ENCODE results near the gene CHIA.

The CHIA gene
- total RNA-seq = 0 reads per million in 2 donors

DNA sequence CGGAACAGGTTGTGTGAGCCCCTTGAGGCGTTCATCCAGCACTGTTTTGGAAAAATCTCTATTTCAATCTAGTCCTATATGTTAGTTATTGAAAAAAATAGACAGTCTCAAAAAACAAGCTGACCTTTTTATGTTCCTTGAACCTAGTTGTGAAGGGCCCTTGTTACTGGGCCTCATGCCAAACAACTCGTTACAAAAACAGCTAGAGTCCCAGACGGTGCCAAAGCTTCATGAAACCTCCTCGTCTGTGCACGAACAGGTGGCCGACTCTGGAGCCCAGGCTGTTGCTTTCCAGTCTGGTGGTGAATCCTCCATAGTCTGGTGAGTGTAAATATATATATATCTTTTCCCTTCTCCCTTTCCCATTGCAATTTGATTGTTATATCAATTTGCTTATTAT lies at the start of gene CHIA:
Gene CHIA (plus strand): TSS at position 222 of the 400 bp plus-strand sequence. CDS start 19,617 bp downstream, outside the sequence.
- no peak for DNase-seq

DNA sequence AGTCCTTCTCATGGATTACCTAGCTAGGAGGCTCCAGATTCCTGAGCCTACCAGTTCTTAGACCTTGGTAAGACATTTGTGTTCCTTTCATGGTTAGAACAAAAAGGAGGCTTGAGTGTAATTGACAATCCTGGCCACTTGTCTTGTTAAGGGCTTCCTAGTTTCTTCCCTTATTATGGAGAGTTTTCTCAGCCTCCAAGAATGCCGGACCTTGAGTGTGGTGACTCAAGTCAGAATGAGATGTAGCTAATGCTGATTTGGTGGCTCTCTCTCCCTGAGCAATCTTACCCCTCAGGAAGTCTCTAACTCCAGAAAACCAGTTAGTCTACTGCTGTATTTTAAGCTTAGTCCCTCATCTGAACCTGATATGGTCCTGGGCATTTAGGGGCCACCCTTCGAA lies 48.9 kb upstream of the CHIA start:
- DNase-seq = no peak

DNA sequence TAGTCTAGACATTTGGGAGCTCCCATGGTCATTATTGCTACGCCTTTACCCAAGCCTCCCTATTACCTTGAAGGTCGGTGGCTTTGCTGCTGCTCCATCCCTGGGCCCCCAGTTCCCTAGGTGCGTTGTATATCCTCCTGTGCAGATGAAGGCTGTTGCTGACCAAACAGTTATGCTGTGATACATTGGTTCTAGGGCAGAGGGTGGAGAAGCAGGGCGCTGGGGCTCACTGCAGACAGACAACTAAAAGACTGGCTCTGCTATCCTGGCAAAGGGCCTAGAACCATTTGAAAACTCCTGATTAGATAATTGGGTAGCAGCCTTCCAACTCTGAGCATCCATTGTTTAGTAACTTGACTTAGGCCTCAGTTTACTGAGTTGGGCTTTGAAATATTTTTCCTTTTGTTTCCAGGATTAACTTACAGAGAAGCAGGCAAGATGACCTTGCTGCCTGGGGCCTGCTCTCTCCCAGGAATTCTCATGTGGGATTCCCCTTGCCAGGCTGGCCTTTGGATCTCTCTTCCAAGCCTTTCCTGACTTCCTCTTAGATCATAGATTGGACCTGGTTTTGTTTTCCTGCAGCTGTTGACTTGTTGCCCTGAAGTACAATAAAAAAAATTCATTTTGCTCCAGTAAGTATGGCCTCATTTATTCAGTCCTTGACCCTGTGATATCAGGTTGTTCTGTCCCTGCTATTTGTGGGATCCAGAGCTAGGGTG lies 47.7 kb upstream of the CHIA start:
- no peak for DNase-seq

DNA sequence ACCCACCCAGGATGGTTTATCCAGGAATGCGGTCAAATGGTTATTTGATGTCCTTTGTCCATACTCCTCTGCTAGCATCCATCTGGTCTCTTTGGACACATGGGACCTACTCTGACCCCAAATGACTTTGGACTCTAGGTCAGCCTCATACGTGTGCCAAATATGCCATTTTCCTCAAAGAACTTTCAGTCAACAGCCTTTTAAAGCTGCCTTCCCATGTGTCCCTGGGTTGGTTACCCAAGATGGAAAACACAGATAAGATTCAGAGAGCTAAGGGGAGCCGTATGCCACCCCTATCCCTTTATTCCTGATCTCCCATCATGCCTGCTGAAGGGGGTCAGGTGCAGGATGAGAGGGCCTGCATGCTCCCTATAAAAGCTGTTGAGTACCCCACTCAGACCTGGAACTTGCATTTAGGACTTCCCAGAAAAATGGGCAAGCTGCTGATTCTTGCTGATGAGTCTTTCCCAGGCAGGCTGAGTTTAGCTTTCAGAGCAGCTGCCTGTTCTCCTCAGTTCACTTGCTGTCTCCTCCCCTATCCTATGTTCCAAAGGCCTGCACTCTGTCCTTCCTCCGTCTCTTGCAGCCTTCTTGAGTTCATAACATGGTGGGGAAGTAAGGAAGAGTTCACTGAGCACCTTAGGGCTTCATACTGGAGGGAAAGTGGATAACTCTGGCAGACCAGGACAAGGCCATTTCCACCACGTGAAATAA lies 43.4 kb upstream of the CHIA start:
- no peak for DNase-seq

DNA sequence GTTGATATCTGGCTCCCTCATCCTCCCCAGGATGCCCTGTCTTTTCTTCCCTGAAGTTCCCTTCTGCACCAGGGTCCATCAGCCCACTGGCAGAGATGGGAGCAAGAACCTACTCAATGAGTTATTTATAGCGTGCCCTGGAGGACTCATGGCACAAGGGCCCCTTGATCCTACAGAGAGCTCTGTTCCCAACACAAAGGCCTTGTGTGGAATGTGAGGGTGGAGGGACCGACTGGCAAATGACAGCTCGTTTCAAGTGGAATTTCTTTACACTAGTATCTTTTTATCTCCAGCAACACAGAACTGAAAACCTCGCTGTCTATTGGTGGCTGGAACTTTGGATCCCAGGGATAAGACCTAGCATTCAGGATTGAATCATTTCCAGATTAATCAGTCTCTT lies 40.7 kb upstream of the CHIA start:
- DNase-seq = no peak

DNA sequence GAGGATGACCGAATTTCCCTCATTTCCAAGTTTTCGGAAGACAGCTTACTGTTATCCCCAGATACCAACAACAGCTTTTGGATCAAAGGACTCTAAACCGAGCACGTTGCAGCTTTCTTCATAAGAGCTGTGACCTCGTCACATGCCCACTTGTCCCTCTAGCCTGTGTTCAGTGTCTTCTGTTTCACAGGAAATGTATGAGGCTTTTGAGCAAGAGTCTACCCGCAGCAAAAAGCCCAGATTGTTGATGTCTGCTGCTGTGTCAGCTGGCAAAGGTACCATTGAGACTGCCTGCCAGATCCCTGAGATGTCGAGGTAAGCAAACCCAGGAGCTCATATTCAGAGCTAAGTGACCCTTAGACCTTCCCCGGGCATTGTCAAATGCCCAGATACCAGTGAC lies 39.1 kb upstream of the CHIA start:
- DNase-seq = peak in 1 of 5 experiments; percentile 57

DNA sequence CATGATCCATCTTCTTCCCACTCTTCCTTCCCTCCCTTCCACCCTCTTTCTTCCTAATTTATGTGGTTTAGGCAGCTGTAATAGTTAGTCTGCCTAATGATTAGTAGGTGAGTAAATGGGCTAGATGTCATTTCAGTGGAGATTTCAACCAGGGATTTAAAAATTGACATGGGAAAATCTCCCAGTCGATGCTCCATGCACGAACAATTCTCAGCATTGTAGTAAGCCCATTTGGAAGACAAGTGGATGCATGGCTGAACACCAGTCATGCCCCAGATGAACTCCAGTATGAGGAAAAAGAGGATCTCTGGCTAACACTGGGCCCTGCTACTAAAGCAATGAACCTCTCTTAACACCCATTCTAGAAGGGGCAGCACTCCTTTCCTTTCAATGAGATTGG lies 37.9 kb upstream of the CHIA start:
- DNase-seq = no peak

DNA sequence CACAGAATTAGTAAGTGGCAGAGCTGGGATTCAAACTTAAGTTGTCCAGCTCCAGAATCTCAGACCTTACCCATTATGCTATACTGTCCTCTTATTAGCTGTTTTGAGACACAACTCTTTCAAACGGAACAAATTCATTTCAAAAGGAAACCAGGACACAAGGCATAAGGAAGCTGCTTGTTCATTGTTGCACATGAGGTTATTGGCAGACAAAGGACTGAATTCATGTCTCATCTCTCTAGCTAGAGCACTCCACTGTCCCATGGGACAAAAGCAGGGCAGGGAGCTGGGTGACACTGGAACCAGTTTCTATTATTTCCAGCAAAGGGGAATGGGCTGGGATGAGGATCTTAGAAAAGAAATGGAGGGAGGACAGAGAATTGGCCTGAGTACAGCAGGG lies 36.8 kb upstream of the CHIA start:
- no peak for DNase-seq

DNA sequence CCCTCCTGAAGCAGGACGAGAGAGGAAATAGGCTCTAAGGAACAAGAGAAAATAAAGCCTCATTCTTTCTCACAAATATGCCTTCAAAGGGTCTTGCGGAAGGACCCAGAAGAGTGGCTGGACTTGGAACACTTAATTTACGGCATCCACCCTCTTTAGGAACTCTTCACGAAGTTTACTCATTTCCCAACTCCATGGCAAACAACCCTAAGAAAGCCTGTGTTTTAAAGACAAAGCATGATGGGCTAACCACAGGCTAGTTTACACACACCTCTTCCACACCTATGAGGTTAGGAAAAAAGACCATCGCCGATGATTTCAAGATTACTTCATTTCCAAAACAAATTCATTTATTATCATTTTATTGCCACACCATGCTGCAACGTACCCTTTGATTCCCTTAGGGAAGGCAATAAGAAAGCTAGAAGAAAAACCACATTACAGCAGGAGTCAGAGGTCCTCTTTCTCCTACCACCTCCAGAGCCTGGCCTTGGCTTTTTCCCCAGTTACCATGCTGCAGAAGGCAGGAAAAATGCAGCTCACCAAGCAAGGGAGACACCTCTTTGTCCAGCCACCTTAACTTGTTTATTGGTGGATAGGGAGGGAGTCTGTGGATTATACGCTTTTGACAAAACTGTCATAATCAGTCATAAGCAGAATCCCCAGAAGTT lies 33.5 kb upstream of the CHIA start:
- no peak for DNase-seq

DNA sequence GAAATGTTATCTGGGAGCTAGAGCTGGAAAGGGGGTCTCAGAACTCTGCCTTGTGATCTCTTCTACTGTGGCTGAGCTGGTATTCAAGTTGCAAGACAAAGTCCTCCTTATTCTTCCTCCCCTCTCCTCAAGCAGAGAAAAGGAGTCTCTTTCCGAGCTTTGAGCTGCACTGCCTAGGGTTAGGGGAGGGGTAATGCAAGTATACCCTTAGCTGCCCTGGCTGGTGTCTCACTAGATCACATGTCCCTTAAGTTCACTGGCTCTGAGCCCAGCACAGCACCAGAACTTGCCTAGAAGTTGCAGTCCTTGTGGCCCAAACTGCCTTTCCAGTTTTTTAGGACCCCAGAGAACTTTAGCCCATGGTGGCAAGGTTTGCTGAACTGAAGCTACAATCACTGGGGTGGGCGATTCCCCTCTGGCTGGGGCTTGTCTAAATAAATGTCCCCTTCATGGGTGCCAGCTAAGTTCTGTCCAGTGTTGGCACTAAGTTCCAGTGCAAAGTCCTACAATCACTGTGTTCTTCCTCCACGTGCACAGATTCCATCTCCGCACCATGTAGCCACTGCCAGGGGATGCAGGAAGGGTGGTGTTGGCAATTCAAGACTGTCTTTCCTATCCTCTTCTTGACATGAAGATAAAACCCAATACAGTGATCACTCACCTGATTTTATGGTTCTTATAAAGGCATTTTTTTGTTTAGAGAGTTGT lies 22.7 kb upstream of the CHIA start:
- DNase-seq = no peak

DNA sequence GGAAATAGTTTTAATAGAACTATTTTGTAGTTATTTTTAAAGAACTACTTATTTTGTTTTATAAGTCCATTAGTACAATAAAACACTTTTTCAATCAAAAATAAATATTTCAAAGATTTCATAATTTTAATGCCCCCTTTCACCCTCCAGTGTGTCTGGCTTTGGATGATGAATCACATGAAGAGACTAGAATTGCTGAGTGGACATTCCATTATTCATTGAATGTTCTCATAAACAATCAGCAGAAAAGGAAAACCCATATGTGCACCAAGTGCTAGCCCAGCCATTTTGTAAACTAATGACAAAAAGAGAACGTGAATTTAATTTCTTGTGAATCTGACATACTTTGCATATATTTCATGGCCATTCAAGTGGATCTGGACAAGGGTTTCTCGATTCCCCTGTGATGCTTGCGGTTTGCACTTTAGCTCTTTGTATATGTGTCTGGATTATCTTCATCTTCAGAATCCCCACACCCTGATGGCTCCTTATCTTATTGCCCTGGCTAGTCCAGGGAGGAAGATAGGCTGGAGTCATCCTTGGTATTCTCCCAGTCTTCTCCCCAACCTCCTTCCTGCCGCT lies 20.7 kb upstream of the CHIA start:
- DNase-seq = no peak

DNA sequence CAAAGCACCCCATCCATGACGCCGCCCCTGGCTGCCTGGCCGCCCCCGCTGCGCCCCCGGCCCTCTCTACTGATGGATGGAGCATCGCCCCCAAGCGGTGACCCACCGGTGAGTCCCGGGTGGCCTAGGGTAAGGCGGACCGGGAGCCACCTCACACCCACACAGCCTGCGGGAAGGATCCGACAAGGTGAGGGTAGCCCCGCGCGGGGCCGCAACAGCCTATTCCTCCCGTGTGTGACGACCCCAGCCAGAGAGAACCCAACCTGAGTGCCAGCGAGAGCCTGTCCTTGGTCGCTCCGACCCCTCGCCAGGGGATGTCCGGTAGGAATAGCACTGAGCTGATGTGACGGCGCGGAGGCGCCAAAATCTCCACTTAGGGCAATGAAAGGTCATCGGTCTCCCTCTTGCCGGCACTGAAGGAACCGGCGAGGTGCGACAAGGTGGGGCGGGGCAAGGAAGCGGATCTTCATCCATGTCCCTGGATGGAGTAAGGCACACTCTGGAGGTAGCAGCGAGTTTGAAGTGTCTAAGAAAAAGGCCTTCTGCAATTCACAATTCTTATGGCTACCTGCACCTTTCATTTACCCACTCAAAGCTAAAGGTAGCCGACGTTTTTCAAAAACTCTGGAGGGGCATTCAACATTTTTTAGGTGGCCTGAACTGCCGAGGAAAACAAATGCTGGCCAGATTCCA lies 19.7 kb upstream of the CHIA start:
- no peak for DNase-seq

DNA sequence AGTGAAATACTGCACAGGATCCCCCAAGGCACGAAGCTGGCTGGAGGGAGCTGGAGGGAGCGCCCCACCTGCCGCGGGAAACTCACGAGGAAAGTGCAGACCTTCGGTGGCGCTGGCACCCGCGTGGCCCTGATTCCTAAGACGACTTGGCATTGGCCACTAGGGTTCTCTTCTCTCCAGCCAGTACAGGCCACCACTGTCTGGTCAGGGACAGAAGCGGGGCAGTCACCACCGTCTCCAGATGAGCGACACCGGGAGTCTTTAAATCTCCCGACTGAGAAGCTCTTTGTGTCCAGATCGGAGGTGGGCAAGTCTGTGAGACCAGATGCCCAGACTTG lies 19.2 kb upstream of the CHIA start:
- DNase-seq = no peak

DNA sequence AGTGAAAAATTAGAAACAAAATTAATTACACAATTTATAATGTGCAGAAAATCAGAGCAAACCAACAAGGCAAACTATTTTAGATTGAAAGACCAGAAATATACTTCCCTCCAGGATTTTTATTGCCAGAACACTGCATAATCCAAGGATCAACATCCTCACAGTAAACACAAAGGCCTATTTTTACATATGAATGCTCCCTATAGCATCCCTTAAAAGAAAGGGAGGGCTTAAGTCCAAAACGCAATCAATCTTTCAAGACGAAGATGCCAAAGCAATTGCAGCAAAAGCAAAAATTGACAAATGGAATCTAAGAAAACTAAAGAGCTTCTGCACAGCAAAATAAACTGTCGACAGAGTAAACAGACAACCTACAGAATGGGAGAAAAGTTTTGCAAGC lies 18.6 kb upstream of the CHIA start:
- no peak for DNase-seq

DNA sequence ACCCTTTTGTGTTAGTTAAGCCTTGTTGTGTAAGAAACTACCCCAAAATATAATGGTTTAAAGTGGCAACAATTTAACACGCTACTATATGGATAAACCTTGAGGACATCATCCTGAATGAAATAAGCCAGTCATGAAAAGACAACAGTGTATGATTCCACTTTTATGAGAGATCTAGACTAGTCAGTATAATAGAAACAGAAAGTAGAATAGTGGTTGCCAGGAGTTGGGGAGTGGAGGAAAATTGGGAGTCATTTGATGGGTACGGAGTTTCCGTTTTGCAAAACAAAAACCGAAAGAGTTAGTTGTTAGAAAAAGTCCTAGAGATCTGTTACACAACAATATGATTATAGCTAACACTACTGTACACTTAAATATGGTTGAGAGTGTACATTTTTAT lies 16.0 kb upstream of the CHIA start:
- DNase-seq = peak in 1 of 5 experiments; percentile 52

DNA sequence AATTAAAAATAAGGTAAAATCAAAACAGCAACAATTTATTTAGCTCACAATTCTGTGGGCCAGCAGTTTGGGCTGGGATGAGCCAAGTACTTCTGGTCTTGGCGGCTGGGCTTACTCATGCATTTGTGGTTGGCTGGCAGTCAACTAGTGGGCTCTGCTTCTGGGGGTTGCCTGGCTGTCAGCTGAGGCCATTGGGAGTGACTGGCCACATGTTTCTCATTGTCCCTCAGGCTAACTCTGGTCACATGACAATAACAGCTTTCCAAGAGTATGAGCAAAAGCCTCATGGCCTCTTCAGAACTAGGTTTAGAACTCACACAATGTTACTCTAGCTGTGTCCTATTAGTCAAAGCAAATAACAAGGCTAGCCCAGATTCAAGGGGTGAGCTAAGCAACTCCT lies 15.6 kb upstream of the CHIA start:
- DNase-seq = peak in 1 of 5 experiments; percentile 26

DNA sequence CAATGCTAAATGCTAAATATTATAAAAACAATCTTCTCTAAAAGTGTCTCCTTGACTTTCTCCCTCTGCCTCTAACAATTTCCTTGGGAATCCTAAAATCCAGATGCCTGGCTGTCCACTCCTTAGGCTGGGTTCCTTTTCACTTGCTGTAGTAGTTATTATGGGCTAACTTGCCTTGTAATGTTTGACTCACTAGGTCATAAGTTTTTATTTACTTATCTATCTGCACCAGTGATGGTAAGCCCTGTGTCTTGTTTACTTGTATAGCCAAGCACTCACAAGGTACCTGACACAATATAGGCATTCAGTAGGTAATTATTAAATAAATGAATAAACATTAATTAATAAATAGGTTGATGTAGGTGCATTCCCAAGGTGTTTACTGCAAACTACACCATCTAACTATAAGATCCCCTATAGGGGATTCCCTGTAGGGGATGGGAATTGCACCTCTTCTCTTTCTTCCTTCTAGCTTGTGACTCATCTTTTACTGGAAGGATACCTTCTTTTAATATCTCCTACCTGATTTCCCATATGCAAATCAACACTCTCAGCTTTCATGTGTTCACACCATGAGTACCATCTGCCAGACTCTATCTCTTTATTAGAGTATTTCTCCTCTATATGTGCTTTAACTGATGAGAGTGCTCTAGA lies 14.7 kb upstream of the CHIA start:
- no peak for DNase-seq

DNA sequence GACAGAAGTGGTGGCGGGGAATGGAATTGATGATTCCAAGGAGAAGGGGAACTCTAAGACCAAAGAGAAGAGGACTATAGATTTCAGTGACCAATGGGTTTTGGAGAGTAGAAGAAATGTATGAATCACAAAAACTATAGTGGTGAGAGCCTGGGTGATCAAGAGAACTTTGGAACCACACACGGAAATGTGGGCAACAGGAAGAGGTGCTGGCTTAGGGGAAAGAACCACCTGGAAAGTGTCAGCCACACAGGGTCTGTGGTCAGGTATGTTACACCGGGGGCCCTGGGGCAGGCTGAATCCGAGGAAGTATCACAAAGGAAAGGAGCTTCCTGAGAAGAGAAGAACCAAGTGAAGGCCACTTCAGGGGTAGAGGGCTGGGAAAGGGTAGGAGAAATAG lies 11.5 kb upstream of the CHIA start:
- DNase-seq = peak in 1 of 5 experiments; percentile 10

DNA sequence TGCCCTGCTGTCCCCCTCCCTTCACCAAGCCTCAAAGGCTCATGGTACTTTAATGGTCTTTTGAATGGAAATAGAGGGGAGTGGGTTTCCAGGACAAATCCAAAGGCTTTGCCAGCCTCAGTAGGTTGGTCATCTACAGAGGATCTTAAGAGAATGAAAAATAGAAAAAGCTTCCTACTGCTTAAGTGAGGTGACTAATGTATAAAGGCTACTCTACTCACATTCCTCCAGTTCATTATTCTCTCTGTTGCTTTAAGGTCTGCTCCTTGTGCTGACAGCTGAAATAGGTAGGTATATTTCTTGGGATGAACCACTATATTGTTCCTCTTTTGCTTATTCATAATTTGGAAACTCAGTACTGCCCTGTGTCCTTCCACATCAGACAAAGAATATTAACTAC lies 10.4 kb upstream of the CHIA start:
- DNase-seq = no peak

DNA sequence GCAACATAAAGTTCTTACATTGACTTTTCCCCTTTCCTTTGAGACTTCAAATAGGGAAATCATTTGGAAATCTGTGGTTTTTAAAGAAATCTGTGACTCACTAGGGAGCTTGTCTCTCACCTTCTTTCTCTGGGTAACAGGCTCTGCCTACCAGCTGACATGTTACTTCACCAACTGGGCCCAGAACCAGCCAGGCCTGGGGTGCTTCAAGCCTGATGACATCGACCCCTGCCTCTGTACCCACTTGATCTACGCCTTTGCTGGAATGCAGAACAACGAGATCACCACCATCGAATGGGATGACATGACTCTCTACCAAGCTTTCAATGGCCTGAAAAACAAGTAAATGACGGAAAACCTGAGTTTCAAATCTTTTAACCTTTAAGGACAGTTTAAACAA lies 9.2 kb upstream of the CHIA start:
- no peak for DNase-seq

DNA sequence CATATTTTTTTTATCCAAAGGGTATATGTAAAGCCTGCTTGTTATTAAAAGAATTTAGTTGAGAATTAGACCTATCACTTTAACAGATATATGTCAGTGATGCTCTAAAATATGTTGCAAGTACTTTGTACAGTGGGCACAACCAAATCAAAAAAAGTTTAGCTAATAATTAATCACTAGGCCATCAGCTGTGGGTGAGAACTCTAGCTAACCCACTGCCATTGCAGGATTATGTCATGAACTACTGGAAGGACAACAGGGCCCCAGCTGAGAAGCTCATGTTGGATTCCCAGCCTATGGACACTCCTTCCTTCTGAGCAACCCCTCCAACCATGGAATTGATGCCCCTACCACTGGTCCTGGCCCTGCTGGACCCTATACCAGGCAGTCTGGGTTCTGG lies 6.8 kb upstream of the CHIA start:
- no peak for DNase-seq

DNA sequence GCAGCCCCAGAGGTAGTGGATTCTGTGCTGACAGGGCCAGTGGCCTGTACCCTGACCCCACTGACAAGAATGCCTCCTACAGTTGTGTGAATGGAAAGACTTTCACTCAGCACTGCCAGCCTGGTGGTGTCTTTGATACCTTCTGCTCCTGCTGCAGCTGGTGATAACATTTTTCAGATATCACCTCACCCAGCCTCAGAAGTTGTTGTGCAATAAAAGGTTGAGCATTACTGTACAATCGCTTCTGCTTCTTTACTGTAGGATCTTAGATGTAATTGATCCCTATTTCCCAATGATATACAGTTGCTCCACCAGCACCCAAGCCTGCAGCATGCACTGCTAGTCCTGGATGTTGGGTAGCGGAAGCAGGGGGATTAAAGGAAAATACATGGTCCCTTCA lies 4.8 kb upstream of the CHIA start:
- DNase-seq = no peak

Data from T-helper 2 cell (primary cell).